Psoas muscle (tissue), 8 donors: ENCODE measurements around the gene ITGB5. TPM values are rescaled to one million over a fixed set of nuclear protein-coding genes. Genes with fewer than 3 reads are reported as not detected.
A peak's percentile ranks its signal among the peaks of the same experiment; 100 is the strongest.

Source experiments
- ATAC-seq, 4 donors: fragments of 200-7000 bp; cut with Tn5 transposase; one replicate each; pipeline ENCODE4 v1.9.1; 2020; ENCODE audit warnings: moderate library complexity in 3 of 4, mild to moderate bottlenecking in 2 of 4
- DNase-seq, 2 donors: peaks; one replicate each; pipeline ENCODE4 v3.0.0-alpha.2; 2020
- H3K27ac ChIP-seq: fragments of 200-600 bp; one replicate; pipeline ENCODE4 v1.8.0; 2022
- H3K27me3 ChIP-seq, 3 donors: fragments of 200-600 bp in 1 of 3; one replicate each; pipeline versions ENCODE4 v1.6.1 to v1.8.0; 2013 to 2022; ENCODE audit warnings: low read length in 2 of 3, mild to moderate bottlenecking in 2 of 3, moderate library complexity in 1 of 3; ENCODE audit not compliant: insufficient read depth in 3 of 3
- H3K36me3 ChIP-seq, 2 donors: fragments of 200-600 bp in 1 of 2; one replicate each; pipeline versions ENCODE4 v1.6.1 to v1.8.0; 2013 to 2022; ENCODE audit warnings: low read depth in 1 of 2, mild to moderate bottlenecking in 1 of 2, moderate library complexity in 1 of 2; ENCODE audit not compliant: insufficient read depth in 1 of 2
- H3K4me1 ChIP-seq: fragments of 200-600 bp; one replicate; pipeline ENCODE4 v1.8.0; 2022
- H3K4me3 ChIP-seq: fragments of 200-600 bp; one replicate; pipeline ENCODE4 v1.8.0; 2022; ENCODE audit warnings: mild to moderate bottlenecking
- H3K9me3 ChIP-seq: fragments of 200-600 bp; one replicate; pipeline ENCODE4 v1.8.0; 2022
- WGBS, 3 donors: extraction: QIAGEN DNeasy Blood & Tissue Kit; methylation state at CpG; one replicate each; pipeline versions ENCODE4 v1.1.6 to v1.1.7; 2013; 5-methylcytosine and 5-hydroxymethylcytosine counted together
- intact Hi-C, 2 donors: fragments of 100-400 bp; cut with DNase I; formaldehyde crosslinking; loops; one replicate each; pipeline versions ENCODE4 v1.11.0 to v1.14.2; 2022
- polyA plus RNA-seq, 3 donors: library from polyadenylated mRNA; stranded (reverse); fragments of 200-250 nt; gene quantifications; one replicate each; pipeline ENCODE4 v1.2.3, GENCODE V29; 2013
- total RNA-seq, 4 donors: library from RNA; stranded (reverse); fragmentation: NEBNext Ultra II Directional in 2 of 4; extraction: Animal tissue kit (Norgen Biotek cat#: 25700) in 2 of 4; gene quantifications; one replicate each; pipeline versions ENCODE4 v1.2.1 to v1.2.4, GENCODE V29; 2021 to 2023
- TF ChIP-seq, protein P1 (sequence below): fragments of 200-600 bp; IDR thresholded peaks from one replicate; pipeline ENCODE4 v1.8.0; 2022; ENCODE audit warnings: antibody characterized with exemption
- donor health status: healthy with polysubstance abuse.
- donor health status: DM: no; HTN: no; CAD: no; lungs with moderate emphysema.
- donor health status: Bipolar disorder and iron deficiency.
- donor health status: healthy.
- donor health status: DM: yes; HTN: yes; CAD: no.
- donor health status: DM: no; HTN: no; CAD: no.
- donor health status: DM: no; HTN: no; CAD: no.
- donor health status: DM: yes; HTN: yes; CAD: no.

ITGB5 gene
- total and polyA plus RNA-seq, 7 donors: 19.3 to 61.5 (median 37.5) TPM

DNA sequence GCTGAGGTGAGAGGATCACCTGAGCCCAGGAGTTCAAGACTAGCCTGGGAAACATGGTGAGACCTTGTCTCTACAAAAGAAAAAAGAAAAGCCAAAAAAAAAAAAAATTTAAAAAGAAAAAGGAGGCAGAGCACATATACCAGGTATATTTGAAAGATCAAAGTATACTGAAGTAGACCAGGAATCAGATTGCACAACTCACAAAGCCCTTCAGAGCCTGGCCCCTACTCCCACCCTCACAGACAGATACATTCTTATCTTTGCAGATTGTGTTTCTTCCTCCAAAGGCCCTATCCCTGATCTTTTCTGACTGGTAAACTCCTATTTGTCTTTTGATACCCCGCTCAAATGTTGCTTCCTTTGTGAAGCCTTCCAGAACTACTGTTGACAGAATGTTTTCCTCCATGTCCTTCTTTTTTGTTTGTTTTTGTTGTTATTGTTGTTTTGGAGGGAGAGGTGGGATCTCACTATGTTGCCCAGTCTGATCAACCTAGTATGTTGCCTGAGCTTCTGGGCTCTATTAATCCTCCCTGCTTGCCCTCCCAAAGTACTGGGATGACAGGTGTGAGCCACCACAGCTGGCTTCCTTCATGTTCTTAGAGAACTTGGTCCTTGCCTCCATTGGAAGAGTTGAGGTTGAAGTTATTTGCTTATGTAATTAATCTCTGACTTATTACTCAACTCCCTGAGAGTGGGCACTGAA, 9.8 kb upstream of the ITGB5 start:
- Histone ChIP-seq H3K9me3 (no peaks in the 10 kb centered on the region), H3K4me1 (peaks cover 5% of the 10 kb centered on the region), H3K4me3 (no peak overlapping the region), H3K27ac (no peak overlapping the region), H3K27me3 (no peaks in the 10 kb centered on the region), H3K36me3 (no peaks in the 10 kb centered on the region)
- intact Hi-C loops: no loop called here
- ATAC-seq (no peak), DNase-seq (no peak)
- 100% methylated on average over 1 of the region's 1 CpG for WGBS, 3 donors
- TF ChIP-seq, protein P1, sequence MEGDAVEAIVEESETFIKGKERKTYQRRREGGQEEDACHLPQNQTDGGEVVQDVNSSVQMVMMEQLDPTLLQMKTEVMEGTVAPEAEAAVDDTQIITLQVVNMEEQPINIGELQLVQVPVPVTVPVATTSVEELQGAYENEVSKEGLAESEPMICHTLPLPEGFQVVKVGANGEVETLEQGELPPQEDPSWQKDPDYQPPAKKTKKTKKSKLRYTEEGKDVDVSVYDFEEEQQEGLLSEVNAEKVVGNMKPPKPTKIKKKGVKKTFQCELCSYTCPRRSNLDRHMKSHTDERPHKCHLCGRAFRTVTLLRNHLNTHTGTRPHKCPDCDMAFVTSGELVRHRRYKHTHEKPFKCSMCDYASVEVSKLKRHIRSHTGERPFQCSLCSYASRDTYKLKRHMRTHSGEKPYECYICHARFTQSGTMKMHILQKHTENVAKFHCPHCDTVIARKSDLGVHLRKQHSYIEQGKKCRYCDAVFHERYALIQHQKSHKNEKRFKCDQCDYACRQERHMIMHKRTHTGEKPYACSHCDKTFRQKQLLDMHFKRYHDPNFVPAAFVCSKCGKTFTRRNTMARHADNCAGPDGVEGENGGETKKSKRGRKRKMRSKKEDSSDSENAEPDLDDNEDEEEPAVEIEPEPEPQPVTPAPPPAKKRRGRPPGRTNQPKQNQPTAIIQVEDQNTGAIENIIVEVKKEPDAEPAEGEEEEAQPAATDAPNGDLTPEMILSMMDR: no peak

DNA sequence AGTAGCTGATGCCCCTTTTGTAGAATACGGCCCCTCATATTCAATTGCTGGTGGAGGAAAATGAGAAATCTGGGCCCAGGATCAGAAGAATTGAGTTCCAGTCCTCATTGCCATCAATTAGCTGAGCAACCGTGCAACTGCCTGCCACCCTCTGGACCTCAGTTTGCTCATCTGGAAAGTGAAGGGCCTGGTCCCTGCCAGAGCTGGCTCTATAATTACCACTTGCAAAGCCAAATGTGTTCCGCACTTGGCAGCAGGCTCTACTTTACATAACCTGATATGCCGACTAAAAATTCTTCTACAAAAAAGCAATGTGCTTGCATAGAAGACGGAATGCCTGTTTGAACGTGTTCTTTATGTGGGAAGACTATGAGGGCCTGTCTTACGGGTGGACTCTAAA, 8.6 kb upstream of the ITGB5 start:
- WGBS, 3 donors: 42 to 64% (median 42%) methylated on average over 7 of the region's 7 CpGs
- no peak for ATAC-seq
- intact Hi-C loops: no loop called here

DNA sequence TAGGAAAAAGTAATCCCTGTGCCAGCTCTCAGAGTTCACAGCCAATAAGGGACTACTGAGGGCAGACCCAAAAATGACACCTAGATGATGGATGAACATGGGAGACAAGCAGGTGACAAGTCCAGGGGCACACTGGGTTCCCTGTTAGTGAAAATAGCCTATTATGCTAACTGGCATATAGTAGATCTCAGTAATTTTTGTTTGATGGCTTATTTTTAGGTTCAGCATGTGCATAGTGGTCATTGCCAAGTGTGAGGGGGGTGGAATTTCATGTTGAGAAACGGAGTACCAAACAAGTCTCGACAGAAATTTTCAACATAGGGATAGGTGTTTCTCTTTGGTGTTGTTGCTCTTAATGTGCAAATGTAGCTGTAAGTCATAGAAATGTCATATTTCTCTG, 6.4 kb upstream of the ITGB5 start:
- peak in 1 of 4 donors; percentile 24 for ATAC-seq
- no peak overlapping the region for H3K27ac ChIP-seq
- WGBS, 3 donors: 15 to 31% (median 23%) methylated on average over 2 of the region's 2 CpGs
- TF ChIP-seq, protein P1: no peak
- intact Hi-C loops: no loop called here
- H3K9me3 ChIP-seq: no peaks in the 10 kb centered on the region
- peaks cover 5% of the 10 kb centered on the region for H3K4me1 ChIP-seq
- H3K4me3 ChIP-seq: no peak overlapping the region
- no peak for DNase-seq
- no peaks in the 10 kb centered on the region for H3K27me3 ChIP-seq
- no peaks in the 10 kb centered on the region for H3K36me3 ChIP-seq

More for the DNA sequence above, 8.6 kb upstream of the ITGB5 start:
- H3K27me3 ChIP-seq: no peaks in the 10 kb centered on the region
- no peaks in the 10 kb centered on the region for H3K36me3 ChIP-seq
- no peak for DNase-seq
- H3K9me3 ChIP-seq: no peaks in the 10 kb centered on the region
- H3K4me1 ChIP-seq: peaks cover 5% of the 10 kb centered on the region
- H3K27ac ChIP-seq: no peak overlapping the region
- TF ChIP-seq, protein P1: no peak
- no peak overlapping the region for H3K4me3 ChIP-seq

DNA sequence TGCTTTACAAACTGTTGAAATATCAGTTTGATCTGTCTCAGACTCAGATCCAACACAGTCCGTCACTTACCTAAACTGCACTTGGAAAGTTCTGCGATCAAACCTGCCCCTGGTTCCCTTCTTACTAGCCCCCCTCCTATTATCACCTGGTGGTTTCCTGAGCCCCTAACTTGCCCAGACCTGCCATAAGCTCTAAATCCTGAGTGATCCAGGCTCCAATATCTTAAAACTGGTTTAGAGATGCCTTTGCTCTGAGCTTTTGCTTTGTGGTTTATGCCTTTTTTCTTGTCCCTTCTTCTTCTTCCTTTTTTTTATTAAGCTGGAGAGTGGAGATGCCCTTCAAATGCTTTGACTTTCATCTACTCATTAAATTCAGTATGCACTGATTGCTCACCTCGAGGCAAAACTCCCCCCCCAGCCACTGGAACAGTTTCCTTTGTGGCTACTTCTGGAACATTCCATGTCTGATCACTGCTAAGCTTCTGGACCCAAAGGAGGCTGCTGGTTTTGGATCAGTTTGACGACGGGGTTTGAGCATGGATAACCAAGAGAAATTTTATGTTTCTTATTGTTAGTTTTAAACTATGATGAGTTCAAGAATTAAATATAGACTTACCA, 3.5 kb upstream of the ITGB5 start:
- Histone ChIP-seq H3K4me1 (peaks cover 9% of the 10 kb centered on the region), H3K27ac (no peak overlapping the region), H3K4me3 (no peak overlapping the region), H3K27me3 (no peaks in the 10 kb centered on the region), H3K36me3 (no peaks in the 10 kb centered on the region), H3K9me3 (no peaks in the 10 kb centered on the region)
- DNase-seq (no peak), ATAC-seq (no peak)
- WGBS, 3 donors: 72 to 87% (median 82%) methylated on average over 5 of the region's 5 CpGs
- TF ChIP-seq, protein P1: no peak
- intact Hi-C loops: no loop called here
